ENCODE data around the gene ATXN7L1.

The ATXN7L1 gene

GRCh38 chr7:105826143-105826542 lies 50.3 kb downstream of the ATXN7L1 start:
- DNase-seq: no peak

- no peak for DNase-seq
Observed at GRCh38 chr7:105825371-105825770, 51.0 kb downstream of the ATXN7L1 start.

DNA sequence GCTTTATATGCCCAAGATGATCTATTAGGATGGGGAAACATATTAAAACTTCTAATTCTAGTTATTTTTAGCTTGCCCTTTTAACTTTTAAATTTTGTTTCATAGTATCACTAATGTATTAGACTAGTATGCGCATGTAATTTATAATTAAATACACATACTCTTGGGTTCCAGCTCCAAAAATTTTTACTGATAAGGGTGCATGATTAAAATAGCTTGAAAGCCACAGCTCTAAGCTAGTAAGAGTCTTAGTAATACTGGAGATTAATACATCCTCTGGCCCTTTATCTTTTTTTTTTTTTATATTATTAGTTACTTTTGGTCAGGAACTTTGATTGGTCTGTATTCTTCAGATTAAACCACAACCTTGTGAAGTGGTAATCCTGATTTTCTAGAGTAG lies 53.6 kb downstream of the ATXN7L1 start:
- no peak for DNase-seq

DNA sequence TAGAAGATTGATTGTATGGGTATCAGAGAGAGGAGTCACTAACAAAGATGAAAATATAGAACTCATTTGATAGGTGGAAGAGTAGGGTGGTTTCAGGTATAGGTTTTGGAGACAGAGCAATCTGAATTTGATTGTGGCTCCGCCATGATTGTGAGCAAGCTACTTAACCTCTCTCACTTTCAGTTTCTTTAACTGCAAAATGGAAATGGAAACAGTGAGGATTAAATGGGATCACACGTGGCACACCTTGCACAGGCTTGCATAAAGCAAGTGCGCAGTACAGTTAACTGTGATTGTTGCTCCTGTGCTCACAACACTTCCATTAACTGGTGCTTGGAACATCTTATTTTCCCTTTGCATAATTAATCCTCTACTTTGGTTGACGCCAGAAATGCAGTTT lies 54.9 kb downstream of the ATXN7L1 start:
- DNase-seq: no peak

- DNase-seq: no peak
Observed at GRCh38 chr7:105820363-105821066, 55.9 kb downstream of the ATXN7L1 start.

GRCh38 chr7:105819559-105819958 lies 56.8 kb downstream of the ATXN7L1 start:
- no peak for DNase-seq

GRCh38 chr7:105816954-105817615 lies 59.3 kb downstream of the ATXN7L1 start:
- no peak for DNase-seq

DNA sequence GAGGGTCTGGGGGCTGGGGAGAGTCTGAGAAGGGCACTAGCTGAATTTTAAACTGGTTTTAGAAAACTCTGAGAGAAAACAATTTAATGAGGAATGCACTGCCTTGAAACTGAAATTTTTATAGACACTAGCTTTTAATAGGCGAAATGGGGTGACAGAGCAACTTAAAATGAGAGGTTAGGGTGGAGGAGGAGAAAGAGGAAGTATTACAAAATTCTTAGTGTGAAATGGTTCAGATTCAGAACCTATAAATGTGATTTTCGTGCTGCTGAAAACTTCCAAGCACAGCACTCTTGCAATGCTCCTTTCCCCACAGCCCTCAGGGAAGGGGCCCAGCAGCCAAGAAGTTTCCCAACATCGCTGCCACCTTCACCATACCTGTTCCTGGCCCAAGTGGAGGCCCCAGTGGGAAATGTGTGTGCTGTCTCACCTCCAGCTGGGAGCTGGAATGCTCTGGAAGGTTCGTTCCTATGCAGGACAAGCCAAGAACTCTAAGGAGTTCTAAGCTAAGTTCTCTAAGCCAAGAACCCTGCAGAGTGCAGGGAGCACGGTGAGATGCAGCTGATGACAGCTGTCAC lies 60.0 kb downstream of the ATXN7L1 start:
- no peak for DNase-seq

- no peak for DNase-seq
Observed at GRCh38 chr7:105815576-105815975, 60.8 kb downstream of the ATXN7L1 start.

- DNase-seq: no peak
Observed at GRCh38 chr7:105814481-105814880, 61.9 kb downstream of the ATXN7L1 start.

DNA sequence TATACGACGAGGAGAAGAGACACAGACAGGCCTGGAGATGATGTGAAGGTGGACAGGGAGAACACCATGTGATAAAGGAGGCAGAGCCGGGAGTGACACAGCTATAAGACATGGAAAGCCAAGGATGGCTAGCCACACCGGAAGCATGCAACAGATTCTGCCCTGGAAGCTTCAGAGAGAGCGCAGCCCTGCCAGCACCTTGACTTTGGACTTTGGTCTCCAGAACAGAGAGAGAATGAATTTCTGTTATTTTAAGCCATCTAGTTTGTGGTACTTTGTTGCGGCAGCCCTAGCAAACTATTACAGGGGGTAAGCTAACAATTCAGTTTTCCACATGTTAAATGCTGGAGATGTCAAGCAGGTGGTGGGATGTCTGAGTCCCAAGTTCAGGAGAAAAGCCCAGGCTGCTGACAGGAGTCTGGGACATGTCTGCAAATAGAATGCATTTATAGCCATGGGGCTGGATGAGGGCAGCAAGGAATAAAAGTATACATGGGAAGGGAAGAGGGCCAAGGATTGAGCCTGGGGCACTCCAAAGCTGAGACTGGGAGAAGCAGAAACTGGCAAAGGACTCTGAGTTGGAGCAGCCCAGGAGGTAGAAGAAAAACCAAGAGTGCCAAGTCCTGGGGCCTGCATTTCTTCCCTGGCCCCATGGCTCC lies 65.1 kb downstream of the ATXN7L1 start:
- no peak for DNase-seq

DNA sequence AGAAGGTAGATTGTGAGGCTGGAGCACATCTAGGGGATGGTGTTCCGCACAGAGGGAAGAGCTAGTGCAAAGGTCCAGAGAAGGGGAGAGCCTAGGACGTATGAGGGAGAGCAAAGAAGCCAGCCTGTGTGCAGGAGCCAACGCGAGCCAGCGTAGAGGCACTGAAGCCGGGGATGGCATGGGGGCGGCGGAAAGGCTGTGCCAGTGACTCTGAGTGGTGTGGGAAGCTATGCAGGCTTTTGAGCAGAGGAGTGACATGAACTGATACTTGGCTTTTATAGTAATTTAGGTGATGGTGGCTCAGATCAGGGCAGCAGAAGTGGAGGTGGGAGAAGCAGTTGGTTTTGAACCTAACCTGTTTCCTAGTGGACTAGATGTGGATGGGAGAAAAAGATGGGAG lies 65.8 kb downstream of the ATXN7L1 start:
- DNase-seq: peak; percentile 41

- DNase-seq: peak; percentile 97
Observed at GRCh38 chr7:105808703-105809590, 67.5 kb downstream of the ATXN7L1 start.

DNA sequence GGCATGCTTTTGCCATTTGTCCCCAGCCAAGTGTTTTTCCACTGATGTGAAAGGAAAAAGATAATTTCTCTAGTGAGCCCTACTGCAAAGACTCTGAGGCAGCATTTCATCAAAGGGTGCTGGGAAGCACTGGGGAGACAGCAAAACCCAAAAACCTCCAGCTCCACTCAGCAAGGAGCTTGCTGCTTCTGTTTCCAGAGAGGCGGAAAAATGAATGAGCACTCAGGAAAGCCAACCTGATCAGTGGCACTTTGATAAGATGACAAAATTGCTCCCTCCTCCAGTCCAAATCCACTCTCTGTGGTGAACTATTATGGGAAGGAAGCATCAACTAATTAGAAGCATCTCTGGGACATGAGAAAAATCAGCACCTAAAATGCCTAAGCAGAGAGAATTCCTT lies 68.2 kb downstream of the ATXN7L1 start:
- no peak for DNase-seq

DNA sequence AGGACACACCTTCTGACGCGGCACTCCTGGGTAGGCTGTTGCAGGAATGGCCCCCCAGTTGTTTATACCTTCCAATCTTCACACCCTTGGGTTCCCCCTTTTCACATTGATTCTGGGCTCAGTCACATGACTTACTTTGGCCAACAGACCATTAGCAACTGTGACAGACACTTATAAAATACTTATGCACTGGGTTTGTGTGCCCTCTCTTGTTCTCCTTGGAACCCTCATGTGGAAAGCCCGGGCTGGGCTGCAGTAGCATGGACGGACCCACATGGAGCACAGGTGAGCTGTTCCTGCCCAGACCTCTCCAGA lies 69.0 kb downstream of the ATXN7L1 start:
- DNase-seq: no peak

GRCh38 chr7:105806592-105807447 lies 69.6 kb downstream of the ATXN7L1 start:
- DNase-seq: peak; percentile 95

DNA sequence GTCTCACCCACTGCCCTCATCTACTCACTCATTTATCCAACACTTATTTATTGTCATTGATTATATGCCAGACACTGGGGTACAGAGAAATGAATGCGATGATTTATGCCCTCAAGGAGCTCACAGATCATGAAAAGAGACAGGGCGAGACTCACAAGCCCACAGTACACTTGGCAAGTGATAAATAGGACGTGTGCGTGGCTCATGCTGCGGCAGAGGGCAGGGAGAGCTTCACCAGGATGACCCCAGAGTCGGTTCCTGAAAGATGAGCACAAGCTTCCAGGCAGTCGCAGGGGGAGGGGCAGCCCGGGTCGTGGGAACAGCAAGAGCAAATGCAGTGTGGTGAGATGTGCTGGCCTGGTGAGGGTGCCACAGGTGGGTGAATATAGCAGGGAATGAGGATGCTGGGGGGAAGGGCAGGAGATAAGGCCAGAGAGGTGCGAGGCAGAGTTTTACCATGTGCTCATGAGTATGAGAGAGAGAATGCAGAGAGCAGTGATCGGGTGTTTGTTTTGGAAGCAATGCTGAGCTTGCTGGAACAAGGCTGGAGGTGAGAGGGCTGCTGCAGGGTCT lies 70.9 kb downstream of the ATXN7L1 start:
- DNase-seq: no peak

DNA sequence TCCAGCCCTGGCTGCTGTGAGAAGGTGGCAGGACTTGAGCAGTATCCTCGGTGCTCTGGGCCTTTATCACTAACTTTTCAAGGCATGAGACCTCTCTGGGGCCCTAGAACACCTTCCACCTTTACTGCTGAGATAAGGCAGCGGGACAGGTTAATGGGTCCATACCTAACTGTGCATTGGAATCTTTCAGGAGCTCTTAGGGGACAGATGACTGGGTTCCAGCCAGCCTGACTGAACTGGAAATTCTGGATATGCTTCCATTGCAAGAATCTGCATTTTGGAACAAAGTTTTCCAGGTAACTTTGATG lies 73.0 kb downstream of the ATXN7L1 start:
- DNase-seq: no peak

GRCh38 chr7:105802604-105803428 lies 73.6 kb downstream of the ATXN7L1 start:
- no peak for DNase-seq

DNA sequence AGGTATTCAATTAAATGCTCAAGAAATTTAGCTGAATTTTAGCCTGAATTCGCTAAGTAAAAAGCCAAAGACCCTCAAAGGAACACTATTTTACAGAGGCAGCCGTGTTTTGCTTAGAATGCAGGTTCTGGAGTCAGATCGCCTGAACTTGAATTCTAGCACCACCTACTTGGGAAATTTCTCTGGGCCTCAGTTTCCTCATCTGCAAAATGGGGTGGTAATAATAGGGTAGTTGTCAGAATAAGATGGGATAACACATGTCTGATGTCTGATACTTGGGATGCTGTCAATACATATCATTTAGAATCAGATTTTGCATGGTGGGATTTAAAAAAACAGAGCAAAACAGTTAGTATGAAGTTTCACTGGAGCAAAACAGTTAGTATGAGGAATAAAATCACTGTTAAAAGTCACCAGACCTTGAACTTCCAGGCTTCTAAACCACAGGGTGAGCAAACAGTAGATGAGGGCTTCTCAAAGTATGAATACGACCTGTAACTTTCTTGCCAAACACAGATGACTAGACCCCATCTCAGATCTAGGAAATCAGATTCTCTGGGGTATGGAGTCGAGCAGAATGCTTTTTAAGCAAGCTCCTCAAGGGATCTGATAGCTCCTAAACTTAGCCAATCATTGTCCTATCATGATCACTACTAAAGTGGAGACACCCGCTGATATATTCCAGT lies 75.4 kb downstream of the ATXN7L1 start:
- peak; percentile 73 for DNase-seq
